ENCODE results near the gene ARHGEF1.

Gene ARHGEF1

GRCh38 chr19:41956621-41957020 is 73.6 kb downstream of the ARHGEF1 start:
- DNase-seq (ENCODE audit: low spot score) = no peak

Measured in HuH-7.5 (cell line).